Measurements from ENCODE around the gene PDE9A.
"Not testable (repeated sequence)": the region's sequence is repeated elsewhere in the genome, so short reads cannot be mapped to it uniquely, and the experiment has no call there.

PDE9A gene

DNA sequence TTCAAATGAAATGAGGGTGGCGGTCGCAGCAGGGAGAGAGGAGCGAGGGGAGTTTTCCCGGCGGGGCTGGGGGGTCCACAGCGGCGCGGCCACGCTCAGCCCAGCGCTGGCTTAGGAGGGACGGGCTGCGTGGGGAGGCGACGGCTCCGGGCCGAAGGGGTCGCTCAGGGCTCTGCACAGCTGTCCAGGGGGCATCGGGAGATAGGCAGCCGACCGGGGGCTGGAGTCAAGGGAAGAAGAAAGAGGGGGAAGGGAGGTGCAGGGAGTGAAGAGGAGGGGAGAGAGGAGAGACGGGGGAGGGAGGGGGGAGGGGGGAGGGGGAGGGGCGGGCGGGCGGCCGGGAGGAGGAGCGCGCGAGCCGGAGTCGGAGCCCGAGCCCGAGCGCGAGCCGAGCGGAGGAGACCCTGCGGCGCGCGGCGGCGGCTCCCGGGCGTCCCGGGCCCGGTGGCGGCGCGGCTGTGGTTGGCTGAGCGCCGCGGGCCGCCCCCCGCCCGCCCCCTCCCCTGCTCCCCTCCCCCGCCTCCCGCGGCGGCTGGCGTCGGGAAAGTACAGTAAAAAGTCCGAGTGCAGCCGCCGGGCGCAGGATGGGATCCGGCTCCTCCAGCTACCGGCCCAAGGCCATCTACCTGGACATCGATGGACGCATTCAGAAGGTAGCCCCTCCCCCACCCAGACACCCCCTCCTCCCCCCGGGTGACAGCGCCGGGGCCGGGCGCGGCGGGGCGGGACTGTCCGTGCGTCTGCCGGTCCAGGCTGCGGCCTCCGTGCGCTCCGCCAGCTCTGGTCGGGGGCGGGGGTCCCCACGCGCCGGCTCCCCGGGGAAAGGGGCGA lies at the start of gene PDE9A:
TSS of gene PDE9A (plus strand) at position 391 of the 831 bp plus-strand sequence. CDS start at position 585, 194 bp downstream.
- peak; percentile 54 for DNase-seq

DNA sequence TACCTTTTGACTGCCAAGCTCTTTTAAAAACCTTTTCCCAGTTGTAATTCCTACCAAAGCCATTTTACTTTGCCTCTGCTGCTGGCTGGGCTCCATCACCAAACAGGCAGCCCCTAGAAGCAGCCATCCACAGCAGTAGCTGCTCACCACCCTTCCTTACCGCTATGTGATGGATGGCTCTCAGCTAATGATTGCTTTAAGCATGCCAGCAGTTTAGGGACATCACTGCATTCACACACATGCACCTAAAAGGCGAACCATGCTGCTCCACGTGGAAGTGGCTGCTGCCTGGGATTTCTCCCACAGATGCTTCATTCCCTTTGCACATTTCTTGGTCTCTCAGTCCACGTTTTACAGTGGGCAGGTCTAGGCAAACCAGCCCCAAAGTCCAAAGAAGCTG lies 46.3 kb upstream of the PDE9A start:
- no peak for DNase-seq

DNA sequence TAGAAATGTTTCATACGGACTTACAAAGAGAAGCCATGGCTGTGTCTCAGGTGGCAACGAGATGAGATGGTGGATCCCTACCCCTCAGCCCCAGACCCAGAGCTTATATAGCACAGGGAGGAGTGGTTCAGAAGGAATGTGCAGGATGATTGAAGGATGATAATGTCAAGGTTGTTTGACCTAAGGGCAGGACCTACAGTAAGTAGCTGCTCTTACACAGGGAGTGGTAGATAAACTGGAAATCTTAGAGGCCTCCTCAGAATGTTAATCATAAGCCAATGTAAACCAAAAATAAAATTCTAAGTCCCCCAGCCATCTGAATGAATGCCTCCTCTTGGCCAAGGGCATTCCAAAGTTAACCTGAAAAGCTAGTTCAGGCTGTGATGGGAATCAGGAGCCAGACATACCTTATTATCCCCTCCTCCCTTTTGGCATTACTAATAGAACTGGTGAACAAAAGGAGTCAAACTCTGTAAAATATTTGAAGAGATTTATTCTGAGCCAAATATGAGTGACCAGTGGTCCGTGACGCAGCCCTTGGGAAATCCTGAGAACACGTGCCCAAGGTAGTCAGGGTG lies 45.8 kb upstream of the PDE9A start:
- DNase-seq: no peak

DNA sequence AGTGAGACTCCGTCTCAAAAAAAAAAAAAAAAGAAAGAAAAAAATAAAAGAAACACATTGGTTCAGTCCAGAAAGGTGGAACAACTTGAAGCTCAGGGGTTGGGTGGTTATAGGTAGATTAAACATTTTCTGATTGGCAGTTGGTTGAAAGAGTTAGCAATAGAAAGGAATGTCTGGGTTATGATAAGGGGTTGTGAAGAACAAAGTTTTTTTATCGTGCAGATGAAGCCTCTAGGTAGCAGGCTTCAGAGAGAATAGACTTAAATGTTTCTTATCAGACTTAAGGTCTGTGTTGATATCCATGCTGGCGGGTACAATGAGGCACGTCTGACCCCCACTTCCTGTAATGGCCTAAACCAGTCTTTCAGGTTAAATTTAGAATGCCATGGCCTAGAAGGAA lies 45.0 kb upstream of the PDE9A start:
- no peak for DNase-seq

DNA sequence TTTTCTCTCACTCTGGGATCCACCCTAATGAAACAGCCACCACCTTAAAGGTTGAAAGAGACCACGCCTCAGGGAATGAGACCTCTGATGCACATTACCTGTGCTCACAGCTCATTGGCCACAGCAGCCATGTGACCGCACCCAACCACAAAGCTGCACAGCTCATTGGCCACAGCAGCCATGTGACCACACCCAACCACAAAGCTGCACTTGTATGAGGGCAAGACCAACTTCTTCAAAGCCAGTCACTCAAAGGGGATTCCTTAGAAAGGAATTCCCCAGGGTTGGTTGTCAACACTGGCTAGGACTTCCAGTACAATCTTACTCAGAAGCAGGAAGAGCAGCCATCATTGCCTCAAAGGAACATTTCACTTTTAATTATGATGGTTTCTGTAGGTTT lies 43.6 kb upstream of the PDE9A start:
- peak; percentile 33 for DNase-seq

DNA sequence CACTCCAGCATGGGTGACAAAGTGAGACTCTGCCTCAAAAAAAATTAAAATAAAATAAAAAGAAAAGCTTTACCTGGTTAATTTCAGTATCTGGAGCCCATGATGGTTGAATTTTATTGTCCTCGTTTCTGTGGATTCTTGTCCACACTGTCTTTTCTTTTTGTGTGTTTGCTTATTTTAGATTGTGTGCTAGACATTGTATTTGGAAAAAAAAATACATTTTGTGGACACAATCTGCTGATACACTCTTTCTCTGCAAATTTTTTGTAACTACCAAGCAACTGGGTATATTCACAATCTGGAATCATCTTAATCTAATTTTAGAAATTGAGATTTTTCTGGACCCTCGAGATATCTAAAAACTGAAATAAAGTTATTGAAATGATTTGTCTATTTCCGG lies 41.6 kb upstream of the PDE9A start:
- no peak for DNase-seq

DNA sequence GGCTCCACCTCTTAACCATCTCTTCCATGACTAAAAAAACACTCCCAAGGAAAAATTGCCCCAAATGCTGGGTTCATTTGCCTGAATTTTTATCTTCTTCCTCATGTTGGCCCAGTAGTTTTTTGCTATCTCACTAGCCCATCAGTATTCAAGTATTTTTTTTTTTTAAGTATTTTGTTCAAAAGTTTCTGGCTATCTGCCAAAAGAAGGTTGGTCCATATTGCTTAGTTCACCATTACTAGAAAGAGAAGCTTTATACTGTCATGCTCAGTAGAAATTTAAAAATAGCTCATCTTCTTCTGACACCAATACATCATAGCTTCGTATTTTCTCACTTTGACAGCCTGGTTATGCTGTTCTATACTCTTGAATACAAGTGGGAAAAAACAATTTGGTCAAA lies 41.0 kb upstream of the PDE9A start:
- DNase-seq: no peak

DNA sequence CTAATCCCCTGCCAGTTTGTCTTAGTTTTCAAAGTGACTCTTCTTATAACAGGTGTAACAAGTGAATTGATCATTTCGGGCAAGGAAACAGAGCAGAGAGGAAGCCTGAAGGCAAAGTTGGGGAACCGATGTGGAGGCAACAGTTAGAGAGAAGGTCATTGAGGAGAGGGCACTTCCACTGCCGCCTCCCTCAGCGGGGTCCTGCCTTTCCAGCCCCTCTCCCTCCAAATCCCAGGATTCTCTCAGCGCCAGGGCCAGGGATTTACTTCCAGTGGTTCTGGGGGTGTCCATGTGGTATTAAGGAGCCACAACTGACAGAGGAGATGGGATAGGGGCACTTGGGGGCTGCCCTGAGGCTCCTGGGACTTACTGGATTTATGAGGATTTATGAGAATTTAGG lies 39.7 kb upstream of the PDE9A start:
- DNase-seq: no peak

DNA sequence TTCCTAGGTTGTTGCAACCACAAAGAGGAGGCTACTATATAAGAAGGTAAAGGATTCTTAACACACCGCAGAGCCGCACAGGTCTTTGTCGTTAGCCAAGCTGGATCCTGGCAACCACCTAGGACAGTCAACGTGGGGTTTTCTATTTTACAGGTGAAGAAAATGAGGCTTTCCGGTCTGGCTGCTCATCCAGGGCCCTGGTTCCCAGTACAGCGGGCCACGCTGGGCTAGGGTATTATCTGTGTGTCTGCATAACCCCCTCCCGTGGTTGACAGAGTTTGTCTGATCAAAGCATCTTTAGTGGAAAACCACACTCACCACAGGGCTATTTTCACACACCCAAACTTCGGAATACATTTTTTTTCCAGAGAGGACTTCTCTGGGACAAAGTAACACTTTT lies 39.0 kb upstream of the PDE9A start:
- no peak for DNase-seq

DNA sequence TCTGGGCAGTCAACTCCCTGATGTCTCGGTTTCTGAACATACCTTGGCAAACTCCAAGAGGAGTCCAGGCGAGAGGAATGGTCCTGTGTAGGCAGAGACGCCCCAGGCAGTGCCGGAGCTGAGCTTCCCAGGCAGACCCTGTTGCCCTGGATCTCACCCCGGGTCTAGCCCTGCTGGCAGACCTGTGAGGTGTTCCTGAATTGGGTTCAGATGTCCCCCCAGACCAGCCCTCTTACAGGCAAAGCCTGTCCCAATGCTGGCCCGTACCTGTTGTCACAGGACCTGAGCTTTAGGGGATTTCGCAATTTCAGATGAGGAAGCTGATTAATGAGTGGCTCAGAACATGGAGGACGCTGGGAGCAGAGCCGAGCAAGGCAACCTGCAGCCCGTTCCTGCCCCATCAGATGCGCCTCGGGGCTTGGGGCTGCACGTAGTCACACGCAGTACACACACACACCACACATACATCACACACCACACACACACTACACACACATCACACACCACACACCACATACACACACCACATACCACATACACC lies 38.5 kb upstream of the PDE9A start:
- DNase-seq: peak; percentile 56

DNA sequence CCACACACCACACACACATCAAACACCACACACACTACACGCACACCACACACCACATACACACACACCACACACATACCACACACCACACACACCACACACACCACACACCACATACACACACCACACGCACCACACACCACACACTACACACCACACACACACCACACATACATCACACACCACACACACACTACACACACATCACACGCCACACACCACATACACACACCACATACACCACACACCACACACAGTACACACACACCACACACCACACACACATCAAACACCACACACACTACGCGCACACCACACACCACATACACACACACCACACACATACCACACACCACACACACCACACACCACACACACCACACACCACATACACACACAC lies 38.0 kb upstream of the PDE9A start:
- not testable (repeated sequence) for DNase-seq

DNA sequence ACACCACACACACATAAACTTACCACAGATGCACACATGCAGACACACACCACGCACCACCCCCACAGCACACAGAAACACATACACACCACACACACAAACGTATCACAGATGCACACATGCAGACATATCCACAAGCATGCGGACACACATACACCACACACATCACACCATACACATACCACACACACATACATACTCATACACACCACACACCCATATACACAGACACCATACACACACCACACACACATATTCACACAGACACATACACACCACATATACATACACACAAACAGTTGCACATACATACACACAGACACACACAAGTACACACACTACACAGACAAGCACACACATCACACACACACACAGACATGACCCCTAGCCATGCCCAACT lies 37.5 kb upstream of the PDE9A start:
- DNase-seq: no peak

DNA sequence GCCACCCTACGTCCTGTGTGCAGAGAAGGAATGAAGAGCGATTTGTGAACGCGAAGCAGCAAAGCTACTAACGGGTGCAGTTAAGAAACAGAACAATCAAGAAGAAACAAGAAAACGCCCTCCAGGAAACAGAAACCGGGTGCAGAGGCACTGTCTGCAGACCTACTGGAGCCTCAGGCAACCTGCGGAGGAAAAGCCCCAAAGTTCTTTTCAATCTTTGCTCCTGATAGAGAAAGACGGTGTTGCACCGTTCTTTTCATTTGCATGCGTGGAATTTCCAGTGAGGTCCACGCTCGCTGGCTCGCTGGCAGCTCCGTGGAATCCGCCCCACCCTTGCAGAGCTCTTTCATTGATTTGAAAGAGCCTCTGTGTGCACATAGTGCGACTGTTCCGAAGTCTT lies 37.0 kb upstream of the PDE9A start:
- no peak for DNase-seq

DNA sequence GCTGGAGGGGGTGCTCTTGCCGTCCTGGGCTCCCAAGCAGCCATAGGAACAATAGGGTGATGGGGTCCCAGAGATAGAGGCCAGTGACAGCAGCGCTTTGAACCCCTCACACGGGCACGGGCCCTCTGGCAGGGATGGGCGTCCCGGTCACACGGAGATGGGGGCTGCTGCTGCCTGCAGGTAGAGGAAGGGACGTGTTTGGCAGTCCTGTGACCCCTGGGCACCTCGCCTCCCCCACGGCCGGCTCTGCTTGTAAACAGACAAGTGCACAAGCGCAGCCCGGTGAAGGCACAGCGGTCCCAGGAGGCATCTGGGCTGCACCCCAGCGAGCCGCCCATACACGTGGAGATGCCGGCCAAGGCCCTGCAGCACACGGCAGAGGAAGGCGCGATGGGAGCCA lies 36.5 kb upstream of the PDE9A start:
- DNase-seq: no peak

DNA sequence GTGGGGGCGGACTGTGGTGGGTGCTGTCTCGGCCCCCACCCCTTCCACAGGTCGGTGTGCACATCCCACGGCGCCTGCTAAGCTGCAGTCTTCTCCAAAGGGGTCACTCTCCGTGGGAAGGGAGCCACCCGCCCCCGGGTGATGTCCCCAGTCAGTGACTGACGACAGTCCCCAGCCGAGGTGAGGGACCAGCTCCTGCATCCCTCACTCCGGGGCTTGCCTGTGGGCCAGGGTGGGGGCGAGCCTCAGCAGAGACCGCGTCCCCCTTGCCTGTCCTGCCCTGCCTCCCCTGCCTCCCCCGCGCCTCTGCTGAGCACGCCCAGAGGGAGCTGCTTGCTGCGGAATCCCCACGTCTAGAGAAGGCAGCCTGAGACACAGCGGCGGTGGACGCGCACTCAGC lies 35.9 kb upstream of the PDE9A start:
- DNase-seq: no peak

DNA sequence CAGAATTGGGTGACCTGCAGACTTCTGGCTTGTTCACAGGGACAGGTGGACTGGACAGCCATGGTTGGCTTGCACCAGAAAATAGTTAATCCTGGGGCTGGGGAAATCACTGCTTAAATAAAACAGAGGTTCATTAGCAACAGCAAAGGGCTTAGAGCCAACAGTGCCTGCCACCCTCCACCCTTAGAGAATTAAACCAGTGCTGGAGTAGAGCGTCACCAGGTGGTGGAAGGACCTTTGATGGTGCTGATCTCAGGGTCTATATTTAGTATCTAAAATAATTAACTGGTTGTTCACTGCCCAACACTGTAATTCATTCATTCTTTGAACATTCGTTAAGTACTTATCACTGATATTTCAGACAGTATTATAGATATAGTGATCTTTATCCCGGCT lies 34.7 kb upstream of the PDE9A start:
- DNase-seq: no peak

DNA sequence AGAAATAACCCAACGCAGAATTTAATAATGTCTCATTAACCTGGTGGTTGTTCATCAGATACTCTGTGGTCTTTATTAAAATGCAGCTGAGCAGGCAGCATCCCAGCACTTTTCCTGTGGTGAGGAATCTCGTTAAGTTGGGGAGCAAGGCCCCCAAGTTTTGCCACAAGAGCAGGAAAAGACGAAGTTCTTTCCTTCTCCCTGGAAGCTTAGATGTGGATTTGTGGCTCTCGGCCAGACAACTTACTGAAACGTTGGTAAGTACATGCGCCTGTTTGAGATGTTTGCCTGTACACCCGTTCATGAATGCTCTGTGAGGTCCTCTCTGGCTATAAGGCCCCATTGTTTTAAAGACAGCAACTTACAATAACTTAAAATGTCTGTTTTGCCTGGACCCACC lies 34.3 kb upstream of the PDE9A start:
- DNase-seq: no peak

DNA sequence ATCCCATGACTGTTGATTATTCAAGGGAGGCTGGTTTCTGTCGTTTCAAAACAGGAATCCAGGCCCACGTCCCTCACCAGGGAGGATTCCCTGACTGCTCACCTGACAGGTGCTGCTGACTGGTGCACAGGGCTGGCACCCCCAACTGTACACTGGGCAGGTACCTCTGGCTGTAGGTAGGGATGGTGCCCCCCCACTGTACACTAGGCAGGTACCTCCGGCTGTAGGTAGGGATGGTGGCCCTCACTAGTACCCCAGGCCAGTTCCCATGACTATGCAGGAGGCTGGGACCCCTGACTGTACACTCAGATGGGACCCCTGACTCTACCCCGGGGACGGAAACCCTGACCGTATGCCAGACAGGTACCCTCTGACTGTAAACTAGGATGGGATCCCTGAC lies 33.6 kb upstream of the PDE9A start:
- DNase-seq: no peak

DNA sequence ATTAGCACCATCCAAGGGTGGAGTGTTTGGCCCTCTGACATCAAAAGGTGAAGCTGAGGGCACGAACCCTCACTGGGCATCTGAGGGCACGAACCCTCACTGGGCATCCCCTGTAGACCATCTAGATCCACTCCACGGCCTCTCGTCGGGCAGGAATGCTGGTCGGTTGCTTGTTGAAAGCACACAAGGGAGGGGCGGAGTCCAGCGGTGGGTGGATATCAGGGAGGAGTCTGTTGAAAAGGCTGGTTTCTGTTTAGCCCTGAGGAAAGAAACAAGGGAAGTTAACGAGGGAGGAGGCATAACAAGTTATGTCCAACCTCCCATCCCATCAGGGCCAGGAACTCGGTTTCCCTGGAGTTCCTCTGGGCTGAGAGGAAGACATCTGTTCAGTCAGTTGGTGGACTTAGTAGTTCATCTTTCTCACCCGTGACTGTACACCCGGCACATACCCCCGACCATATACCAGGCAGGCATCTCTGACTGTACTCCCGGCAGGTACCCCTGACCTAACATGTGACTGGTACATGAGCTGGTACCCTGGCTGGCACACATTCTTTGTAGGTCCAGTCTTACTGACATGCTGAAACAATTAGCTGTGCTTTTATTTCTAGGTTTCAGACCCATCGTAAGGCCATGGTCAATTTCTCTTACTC lies 32.1 kb upstream of the PDE9A start:
- DNase-seq: no peak

DNA sequence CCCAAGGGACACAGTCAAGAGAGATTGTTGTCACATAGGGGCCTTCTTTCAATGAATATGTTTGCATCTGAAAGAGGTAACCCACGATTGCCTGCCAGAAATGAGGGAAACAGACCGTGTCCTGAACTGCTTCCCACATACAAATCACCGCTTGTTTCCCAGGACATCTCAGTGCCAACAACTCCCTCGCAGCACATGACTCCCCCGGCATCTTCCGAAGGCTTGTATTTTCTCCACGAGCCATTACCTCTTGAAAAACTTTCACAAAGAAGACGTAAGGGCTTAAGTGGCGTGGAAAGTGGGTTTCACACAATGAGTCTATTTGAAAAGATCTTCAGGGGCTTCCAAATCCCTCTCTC lies 31.6 kb upstream of the PDE9A start:
- DNase-seq: no peak

DNA sequence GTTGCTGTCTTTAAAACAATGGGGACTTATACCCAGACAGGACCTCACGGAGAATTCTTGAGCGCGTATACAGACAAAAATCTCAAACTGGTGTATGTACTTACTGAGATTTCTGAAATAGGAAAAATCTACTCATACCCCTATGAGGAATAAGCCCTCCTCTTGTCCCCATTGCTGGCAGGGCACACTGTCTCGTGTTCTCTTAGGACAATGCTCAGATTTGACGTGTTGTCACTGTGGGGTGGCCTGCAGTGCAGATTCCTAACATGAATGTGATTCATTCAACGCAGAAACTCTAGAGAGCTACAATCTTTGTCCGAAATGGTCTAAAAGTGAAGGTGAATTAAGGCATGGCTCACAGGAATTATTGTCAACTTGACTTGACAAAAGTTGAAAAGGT lies 31.1 kb upstream of the PDE9A start:
- no peak for DNase-seq

DNA sequence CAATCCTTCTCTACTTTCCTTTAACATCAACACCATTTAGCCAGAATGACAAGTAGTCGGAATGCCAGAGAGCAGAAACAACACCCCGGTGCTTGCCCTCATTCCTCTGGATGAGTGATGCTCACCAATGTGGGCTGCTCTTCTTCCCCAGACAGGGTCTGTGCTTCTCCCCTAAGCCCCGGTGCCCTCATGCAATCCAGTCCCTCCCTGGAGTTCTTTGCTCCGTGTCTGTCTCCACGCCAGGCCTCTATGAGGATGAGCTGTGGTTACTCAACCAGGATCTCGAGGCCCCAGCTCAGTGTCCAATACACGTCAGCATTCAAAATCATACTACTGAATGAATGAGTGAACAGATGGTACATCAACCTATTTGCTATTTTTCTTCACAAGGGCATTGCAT lies 29.7 kb upstream of the PDE9A start:
- no peak for DNase-seq

DNA sequence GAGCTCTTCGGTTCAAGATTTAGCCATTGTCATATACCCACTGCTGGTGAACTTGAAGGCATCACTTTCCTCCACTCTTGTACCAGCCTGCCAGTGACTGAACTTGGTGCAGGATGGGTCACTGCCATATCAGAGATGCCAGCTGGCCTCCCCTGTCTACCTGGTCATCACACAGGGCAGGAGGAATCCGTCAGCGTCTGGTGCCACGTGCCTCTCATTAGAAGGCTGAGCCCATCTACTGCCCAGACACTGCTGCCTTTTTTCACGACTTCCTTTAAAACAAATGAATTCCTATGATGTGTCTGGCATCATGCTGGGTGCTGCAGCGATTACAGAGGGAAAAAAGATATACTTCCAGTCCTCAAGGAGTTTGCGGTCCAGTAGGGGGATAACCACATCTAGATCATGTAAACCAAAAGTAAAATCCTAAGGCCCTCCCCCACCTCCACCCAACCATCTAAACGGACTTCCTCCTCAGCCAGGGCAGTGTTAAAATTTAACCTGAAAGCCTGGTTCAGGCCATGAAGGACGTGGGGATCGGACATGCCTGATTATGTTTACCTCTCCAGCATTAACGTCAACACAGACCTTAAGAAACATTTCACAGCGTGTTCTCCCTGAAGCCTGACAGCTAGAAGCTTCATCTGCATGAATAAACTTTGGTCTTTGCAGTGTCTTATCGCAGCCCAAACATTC lies 29.2 kb upstream of the PDE9A start:
- no peak for DNase-seq

DNA sequence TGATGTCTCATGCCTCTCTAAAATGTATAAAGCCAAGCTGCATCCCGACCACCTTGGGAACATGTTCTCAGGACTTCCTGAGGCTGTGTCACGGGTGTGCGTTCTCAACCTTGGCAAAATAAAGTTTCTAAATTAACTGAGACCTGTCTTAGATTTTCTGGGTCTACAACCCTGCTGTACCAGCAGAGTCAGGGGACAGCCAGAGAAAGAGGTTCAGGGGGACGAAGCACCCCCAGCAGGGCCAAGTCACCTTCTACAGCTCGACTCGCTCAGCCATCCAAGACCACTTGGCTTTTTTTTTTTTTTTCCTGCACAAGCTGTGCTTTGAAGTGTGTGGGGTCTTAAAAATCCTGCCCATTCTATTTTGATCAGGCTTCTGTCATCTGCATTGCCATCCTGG lies 28.5 kb upstream of the PDE9A start:
- DNase-seq: no peak
